Spinal cord (tissue), 10 donors: ENCODE results near the gene SLC10A1. TPM values are rescaled to one million over a fixed set of nuclear protein-coding genes. Genes with fewer than 3 reads are reported as not detected.

Experiments used
- DNase-seq, 6 donors: peaks; one replicate each; pipeline versions ENCODE4 v3.0.0 to v3.0.0-alpha.2; 2013 to 2015; ENCODE audit warnings: low spot score in 6 of 6, low read depth in 4 of 6
- H3K27ac ChIP-seq: one replicate; pipeline ENCODE4 v1.5.1; 2013; ENCODE audit warnings: low read depth, low read length, control low read depth
- H3K27me3 ChIP-seq: one replicate; pipeline ENCODE4 v1.6.1; 2013; ENCODE audit warnings: low read length; ENCODE audit not compliant: control insufficient read depth, insufficient read depth
- H3K36me3 ChIP-seq: one replicate; pipeline ENCODE4 v1.6.1; 2013; ENCODE audit warnings: low read length; ENCODE audit not compliant: control insufficient read depth, insufficient read depth
- H3K4me1 ChIP-seq: one replicate; pipeline ENCODE4 v1.6.1; 2013; ENCODE audit warnings: low read length; ENCODE audit not compliant: control insufficient read depth, insufficient read depth
- H3K4me3 ChIP-seq: one replicate; pipeline ENCODE4 v1.5.1; 2013; ENCODE audit warnings: low read depth, low read length, control low read depth
- H3K9me3 ChIP-seq: one replicate; pipeline ENCODE4 v1.6.1; 2013; ENCODE audit warnings: low read length; ENCODE audit not compliant: control insufficient read depth, insufficient read depth
- WGBS: methylation state at CpG from one replicate; pipeline ENCODE4 v1.1.5; 2013; ENCODE audit warnings: missing lambda C conversion rate; ENCODE audit not compliant: insufficient coverage; 5-methylcytosine and 5-hydroxymethylcytosine counted together
- polyA plus RNA-seq, 2 donors: library from polyadenylated mRNA; unstranded; fragments of 120-200 nt; gene quantifications; one replicate each; pipeline ENCODE4 v1.2.1, GENCODE V29; 2013; ENCODE audit not compliant: insufficient read length in 2 of 2
- total RNA-seq, 2 donors: library from RNA; depleted of rRNA in 1 of 2; stranded (reverse); fragments of 120-200 nt in 1 of 2; fragments of >200 nt in 1 of 2; gene quantifications; one replicate each; pipeline versions ENCODE4 v1.2.3 to v1.2.4, GENCODE V29; 2013 to 2014
- donor health status: healthy.

Gene SLC10A1
- total and polyA plus RNA-seq, 4 donors: 0.21 TPM; not detected in 3

DNA sequence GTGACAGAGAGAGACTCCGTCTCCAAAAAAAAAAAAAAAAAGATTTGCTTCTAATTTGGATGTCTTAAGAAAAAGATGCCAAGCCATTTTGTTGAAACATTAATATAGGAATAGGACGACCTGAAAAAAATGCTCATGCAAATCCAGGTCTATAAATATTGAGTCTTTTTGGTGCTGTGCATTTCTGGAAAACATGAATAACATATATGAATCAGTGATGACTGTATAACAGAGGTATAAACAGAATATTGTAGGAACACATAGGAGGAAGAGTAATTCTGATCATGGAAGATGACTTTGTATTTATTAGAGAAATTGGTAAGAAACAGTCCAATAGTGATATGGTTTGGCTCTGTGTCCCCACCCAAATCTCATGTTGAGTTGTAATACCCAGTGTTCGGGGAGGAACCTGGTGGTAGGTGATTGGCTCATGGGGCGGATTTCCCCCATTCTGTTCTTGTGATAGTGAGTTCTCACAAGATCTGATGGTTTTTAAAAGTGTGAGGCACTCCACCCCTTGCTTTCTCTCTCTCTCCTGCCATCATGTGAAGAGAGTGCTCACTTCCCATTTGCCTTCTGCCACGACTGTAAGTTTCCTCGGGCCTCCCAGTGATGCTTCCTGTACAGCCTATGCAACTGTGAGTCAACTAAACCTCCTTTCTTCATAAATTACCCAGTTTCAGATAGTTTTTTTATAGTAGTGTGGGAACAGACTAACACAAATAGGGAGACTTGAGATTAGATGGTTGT, 33.1 kb downstream of the SLC10A1 start:
- WGBS: no CpG with 5 or more reads among the region's 6 CpGs
- no peak for DNase-seq
- H3K27ac ChIP-seq: no peak overlapping the region
- H3K36me3 ChIP-seq: peaks cover 8% of the 10 kb centered on the region
- no peak overlapping the region for H3K4me3 ChIP-seq
- no peaks in the 10 kb centered on the region for H3K27me3 ChIP-seq
- H3K9me3 ChIP-seq: no peaks in the 10 kb centered on the region
- peaks cover 12% of the 10 kb centered on the region for H3K4me1 ChIP-seq

DNA sequence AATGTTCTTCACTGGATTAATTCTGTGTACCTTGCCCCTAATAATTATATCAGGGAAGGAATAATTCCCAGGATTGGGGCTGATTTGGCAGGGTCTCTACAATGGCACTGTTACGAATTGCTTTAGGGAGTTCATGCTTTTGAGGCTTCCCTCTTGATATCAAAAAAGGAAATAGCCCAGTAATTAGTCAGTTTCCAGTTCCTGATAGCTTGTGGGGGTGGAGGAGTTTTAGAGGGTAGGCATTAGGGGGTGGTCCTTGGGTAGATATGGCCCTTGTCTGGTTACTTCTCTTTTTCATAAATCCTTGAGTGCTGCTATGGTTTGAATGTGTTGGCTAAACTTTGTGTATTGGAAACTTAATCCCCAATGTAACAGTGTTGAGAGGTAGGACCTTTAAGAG, 36.2 kb downstream of the SLC10A1 start:
- no peak overlapping the region for H3K4me3 ChIP-seq
- no peaks in the 10 kb centered on the region for H3K36me3 ChIP-seq
- H3K4me1 ChIP-seq: no peaks in the 10 kb centered on the region
- H3K27ac ChIP-seq: no peak overlapping the region
- H3K27me3 ChIP-seq: no peaks in the 10 kb centered on the region
- 83% methylated on average over 1 of the region's 1 CpG for WGBS
- H3K9me3 ChIP-seq: no peaks in the 10 kb centered on the region
- DNase-seq: no peak

DNA sequence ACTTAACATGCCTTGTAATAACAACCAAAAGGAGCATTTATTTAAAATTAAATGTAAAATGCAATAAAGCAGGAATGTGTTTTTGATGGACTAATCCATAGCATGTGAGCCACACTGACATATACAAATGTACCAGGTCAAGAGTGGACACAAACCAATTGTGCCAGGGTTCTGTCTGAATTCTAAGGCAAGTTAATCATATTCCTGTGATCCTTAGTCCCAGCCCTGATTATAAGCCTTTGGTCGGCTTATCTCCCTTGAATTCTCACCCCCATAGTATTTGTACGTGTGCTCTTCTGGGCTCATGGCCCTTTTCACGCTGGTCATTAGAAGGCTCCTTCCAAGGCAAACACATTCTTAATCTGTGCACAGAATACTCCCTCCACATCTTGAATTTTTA, 40.7 kb downstream of the SLC10A1 start:
- no peak overlapping the region for H3K4me3 ChIP-seq
- H3K27me3 ChIP-seq: no peaks in the 10 kb centered on the region
- H3K27ac ChIP-seq: no peak overlapping the region
- H3K9me3 ChIP-seq: no peaks in the 10 kb centered on the region
- WGBS: 97% methylated on average over 3 of the region's 3 CpGs
- DNase-seq: no peak
- H3K36me3 ChIP-seq: no peaks in the 10 kb centered on the region
- H3K4me1 ChIP-seq: no peaks in the 10 kb centered on the region

DNA sequence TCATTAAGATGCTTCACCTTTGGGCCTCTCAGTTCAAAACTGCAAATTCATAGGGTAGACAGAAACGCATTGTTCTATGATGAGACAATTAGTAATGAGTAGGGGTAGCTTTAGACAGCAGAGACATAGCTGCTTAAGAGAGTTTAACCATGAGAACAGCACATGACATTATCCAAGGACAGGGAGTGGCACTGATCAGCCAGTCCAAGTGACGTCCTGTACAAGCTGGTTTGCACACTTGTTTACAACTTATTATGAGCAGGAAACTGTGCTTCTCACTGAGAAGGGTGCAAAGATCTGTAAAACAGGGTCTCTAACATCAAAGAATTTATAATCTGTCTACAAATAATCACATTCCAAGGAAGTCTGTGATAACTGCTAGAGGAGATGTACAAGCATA, 41.3 kb downstream of the SLC10A1 start:
- Histone ChIP-seq H3K9me3 (no peaks in the 10 kb centered on the region), H3K27ac (no peak overlapping the region), H3K4me1 (no peaks in the 10 kb centered on the region), H3K4me3 (no peak overlapping the region), H3K36me3 (no peaks in the 10 kb centered on the region), H3K27me3 (no peaks in the 10 kb centered on the region)
- DNase-seq: no peak
- 80% methylated on average over 1 of the region's 2 CpGs for WGBS

DNA sequence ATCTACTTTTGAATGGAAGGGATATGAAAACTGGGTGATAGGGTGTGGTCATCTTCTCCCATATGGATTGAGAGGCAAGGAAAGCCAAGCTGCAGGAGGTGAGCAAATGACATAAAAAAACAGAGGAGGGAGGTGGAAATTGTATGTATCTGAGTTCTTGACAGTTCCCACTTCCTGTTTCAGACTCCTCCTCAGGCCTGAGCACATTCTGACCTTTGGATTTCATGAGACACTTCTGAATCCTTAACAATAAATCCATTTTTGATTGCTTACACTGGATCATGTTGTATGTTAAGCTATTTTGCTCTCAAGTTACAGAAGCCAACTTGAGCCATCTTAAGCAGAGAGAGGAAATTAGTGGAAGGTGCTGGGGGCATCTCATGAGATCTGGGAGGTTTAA, 41.7 kb downstream of the SLC10A1 start:
- no peaks in the 10 kb centered on the region for H3K4me1 ChIP-seq
- DNase-seq: no peak
- H3K27ac ChIP-seq: no peak overlapping the region
- no peaks in the 10 kb centered on the region for H3K27me3 ChIP-seq
- H3K36me3 ChIP-seq: no peaks in the 10 kb centered on the region
- H3K9me3 ChIP-seq: no peaks in the 10 kb centered on the region
- H3K4me3 ChIP-seq: no peak overlapping the region

DNA sequence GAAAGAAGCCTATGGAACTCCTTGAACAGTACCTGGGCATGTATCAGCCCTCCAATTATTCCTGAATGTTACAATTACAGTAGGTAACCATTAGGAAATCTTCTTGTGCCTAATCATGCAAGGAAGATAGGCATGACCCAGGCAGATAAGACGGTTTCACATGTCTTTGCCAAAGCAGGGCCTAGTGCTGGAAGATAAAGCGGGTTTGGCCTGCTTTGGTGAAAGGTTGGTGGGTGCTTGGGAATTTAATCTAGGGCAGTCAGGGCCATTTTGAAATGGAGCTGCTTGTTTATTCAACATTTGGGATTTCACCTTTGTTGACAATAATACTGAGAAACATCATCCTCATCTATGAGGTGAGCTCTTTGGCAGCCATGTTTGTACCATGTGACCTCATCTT, 42.6 kb downstream of the SLC10A1 start:
- no peaks in the 10 kb centered on the region for H3K27me3 ChIP-seq
- WGBS: 95% methylated on average over 2 of the region's 2 CpGs
- no peak for DNase-seq
- H3K4me1 ChIP-seq: no peaks in the 10 kb centered on the region
- H3K4me3 ChIP-seq: no peak overlapping the region
- H3K27ac ChIP-seq: no peak overlapping the region
- no peaks in the 10 kb centered on the region for H3K36me3 ChIP-seq
- no peaks in the 10 kb centered on the region for H3K9me3 ChIP-seq

DNA sequence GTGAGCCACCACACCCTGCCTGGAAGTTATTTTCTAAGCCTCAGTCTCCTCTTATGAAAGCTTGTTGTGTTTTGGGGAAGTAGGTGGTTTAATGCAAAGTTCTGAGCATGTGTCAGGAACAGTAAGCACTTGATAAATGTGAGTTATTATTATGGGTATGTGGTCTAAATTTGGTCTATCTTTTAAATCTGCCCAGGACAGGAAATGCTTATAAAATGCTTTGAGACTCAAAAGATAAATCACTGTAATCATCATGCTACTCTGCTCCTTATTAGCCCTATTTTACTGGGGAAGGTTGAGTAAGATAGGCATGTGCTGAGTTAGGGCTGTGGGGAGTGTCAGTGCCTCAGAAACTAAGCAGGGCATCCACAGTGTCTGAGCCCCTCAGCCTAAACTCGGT, 43.2 kb downstream of the SLC10A1 start:
- no peaks in the 10 kb centered on the region for H3K4me1 ChIP-seq
- H3K27me3 ChIP-seq: no peaks in the 10 kb centered on the region
- no peaks in the 10 kb centered on the region for H3K9me3 ChIP-seq
- no peak for DNase-seq
- no CpG with 5 or more reads among the region's 1 CpG for WGBS
- no peaks in the 10 kb centered on the region for H3K36me3 ChIP-seq
- no peak overlapping the region for H3K27ac ChIP-seq
- H3K4me3 ChIP-seq: no peak overlapping the region

DNA sequence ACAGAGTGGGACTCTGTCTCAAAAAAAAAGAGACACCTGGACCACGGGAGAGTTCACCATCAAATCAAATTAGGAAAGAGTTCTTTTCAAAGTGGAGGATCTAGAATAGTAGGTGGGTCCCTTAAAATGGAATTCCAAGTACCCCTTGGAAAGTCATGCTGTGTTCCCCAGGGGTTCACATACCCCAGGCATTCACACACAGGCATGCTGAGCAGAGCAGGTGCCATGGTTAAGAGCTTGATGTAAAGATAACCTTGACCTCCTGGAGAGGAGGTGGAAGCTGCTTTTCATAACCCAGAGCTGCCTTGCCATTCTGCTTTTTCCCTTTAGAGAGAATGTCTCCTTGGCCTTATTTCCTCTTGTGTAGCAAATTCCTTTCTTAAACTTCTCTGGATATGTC, 44.3 kb downstream of the SLC10A1 start:
- Histone ChIP-seq H3K27me3 (no peaks in the 10 kb centered on the region), H3K4me1 (no peaks in the 10 kb centered on the region), H3K9me3 (no peaks in the 10 kb centered on the region), H3K36me3 (no peaks in the 10 kb centered on the region), H3K4me3 (no peak overlapping the region), H3K27ac (no peak overlapping the region)
- DNase-seq: no peak
- WGBS: no CpG with 5 or more reads among the region's 1 CpG

DNA sequence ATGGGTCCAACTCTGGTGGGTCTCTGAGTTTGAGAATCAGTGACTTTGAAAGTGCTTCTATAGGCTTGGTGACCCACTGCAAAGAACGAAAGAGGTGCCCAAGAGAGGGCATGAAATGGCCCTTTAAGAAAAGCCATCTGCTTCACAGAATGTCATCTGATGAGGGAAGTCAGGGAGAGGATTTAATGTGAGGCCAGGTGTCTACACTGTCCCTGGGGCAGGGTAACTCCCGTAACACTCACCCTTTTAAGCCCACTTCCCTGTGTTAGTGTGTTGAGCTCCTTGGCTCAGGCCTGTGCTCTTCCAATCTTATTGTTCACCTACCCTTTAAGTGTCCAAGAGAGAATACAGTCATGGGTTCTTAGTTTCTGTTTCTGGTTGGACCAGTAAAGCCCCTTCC, 46.5 kb downstream of the SLC10A1 start:
- Histone ChIP-seq H3K9me3 (no peaks in the 10 kb centered on the region), H3K36me3 (no peaks in the 10 kb centered on the region), H3K27me3 (no peaks in the 10 kb centered on the region), H3K27ac (no peak overlapping the region), H3K4me1 (no peaks in the 10 kb centered on the region), H3K4me3 (no peak overlapping the region)
- 92% methylated on average over 1 of the region's 2 CpGs for WGBS
- no peak for DNase-seq

DNA sequence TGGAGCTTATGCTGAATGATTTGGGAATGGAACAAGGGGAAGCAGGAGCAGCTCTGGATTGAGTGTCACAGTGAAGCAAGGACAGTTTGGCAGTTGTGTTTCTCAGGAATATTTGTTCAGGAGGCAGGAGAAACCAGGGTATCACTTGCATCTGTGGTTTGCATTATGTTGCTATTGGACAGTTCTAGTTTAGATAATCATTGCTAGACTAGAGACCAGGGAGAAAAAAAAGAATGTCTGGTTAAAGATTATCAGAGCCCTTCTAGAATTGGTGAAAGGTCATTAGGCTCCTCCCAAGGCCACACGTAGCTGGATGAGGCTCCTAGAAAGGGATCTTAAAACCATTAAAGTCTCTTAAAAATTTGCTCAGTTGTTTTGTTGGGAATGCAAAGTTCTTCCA, 47.1 kb downstream of the SLC10A1 start:
- Histone ChIP-seq H3K9me3 (no peaks in the 10 kb centered on the region), H3K4me1 (no peaks in the 10 kb centered on the region), H3K27ac (no peak overlapping the region), H3K27me3 (no peaks in the 10 kb centered on the region), H3K4me3 (no peak overlapping the region), H3K36me3 (no peaks in the 10 kb centered on the region)
- no CpG with 5 or more reads among the region's 1 CpG for WGBS
- DNase-seq: no peak
